Measurements from ENCODE around the gene RSRC2. TPM values are rescaled to one million over a fixed set of nuclear protein-coding genes. Genes with fewer than 3 reads are reported as not detected.

RSRC2 gene
- total RNA-seq, 1 experiment from 2014 or later: 64.9 TPM

GRCh38 chr12:122533856-122534255 is 7.1 kb upstream of the RSRC2 start:
- no peak overlapping the region for H2BK120ac ChIP-seq (ENCODE audit: low read depth, low read length, poor library complexity, severe bottlenecking)
- no peaks in the 10 kb centered on the region for H3K9me3 Mint-ChIP-seq
- H4K20me1 ChIP-seq (ENCODE audit: control insufficient read depth, insufficient read depth, insufficient read length): no peaks in the 10 kb centered on the region
- H3T11ph ChIP-seq (ENCODE audit: low read length): no peak overlapping the region
- H3K4me2 ChIP-seq (ENCODE audit: insufficient read depth, insufficient read length, low read length): no peak overlapping the region
- peaks cover 17 to 58% (median 53%) of the 10 kb centered on the region in 3 experiments; a peak in 6 of 7 replicates for H3K36me3 Mint-ChIP-seq (ENCODE audit: insufficient read depth in 1 of 3, low read depth in 3 of 3)
- no peaks in the 10 kb centered on the region for H3K4me1 ChIP-seq (ENCODE audit: insufficient read depth, low read length)
- no peaks in the 10 kb centered on the region for H3K27me3 ChIP-seq (ENCODE audit: insufficient read depth, low read length)
- no peak overlapping the region for H3K14ac ChIP-seq (ENCODE audit: insufficient read depth, low read length)
- no peak for TF ChIP-seq CTCF (conservative IDR thresholded peaks at IDR 0.05)
- H3K9ac ChIP-seq (ENCODE audit: extremely low read depth, insufficient read length, low read length): no peak overlapping the region
- no peak overlapping the region for H2BK15ac ChIP-seq (ENCODE audit: low read depth, low read length)
- no peak overlapping the region for H4K91ac ChIP-seq (ENCODE audit: insufficient read length, low read depth, low read length)
- no peak overlapping the region for H2BK20ac ChIP-seq (ENCODE audit: low read depth, low read length, poor library complexity, severe bottlenecking)
- H3K56ac ChIP-seq (ENCODE audit: insufficient read length, low read depth, low read length): no peak overlapping the region
- H3K27me3 Mint-ChIP-seq (ENCODE audit: low read depth): no peaks in the 10 kb centered on the region
- H3K79me1 ChIP-seq (ENCODE audit: insufficient read depth, low read depth, low read length, poor library complexity, severe bottlenecking): no peaks in the 10 kb centered on the region
- H3K27ac ChIP-seq (ENCODE audit: insufficient read length, low read depth, low read length): no peak overlapping the region
- H4K8ac ChIP-seq (replicated peaks; ENCODE audit: insufficient read length, low read depth, low read length): no peak overlapping the region
- H3K23me2 ChIP-seq (ENCODE audit: insufficient read length, low read depth, low read length, poor library complexity, severe bottlenecking): no peaks in the 10 kb centered on the region
- H4K5ac ChIP-seq (ENCODE audit: insufficient read length, low read depth, low read length): no peak overlapping the region
- H3K27ac Mint-ChIP-seq: peak overlapping the region in 1 of 3 experiments; percentile 81; a peak in 2 of 7 replicates
- H3K4me3 Mint-ChIP-seq: no peak overlapping the region
- no peaks in the 10 kb centered on the region for H3K9me3 ChIP-seq (ENCODE audit: control insufficient read depth, low read depth, low read length)
- no peak overlapping the region for H3K4ac ChIP-seq (ENCODE audit: low read depth, low read length)
- no peak overlapping the region for H3K23ac ChIP-seq (ENCODE audit: insufficient read length, low read depth, low read length)
- WGBS (ENCODE audit: extremely low coverage, insufficient read length, low lambda C conversion rate): no CpG with 5 or more reads among the region's 2 CpGs
- H3K4me1 Mint-ChIP-seq: no peaks in the 10 kb centered on the region
- no peak overlapping the region for H2BK5ac ChIP-seq (ENCODE audit: insufficient read length, low read length)
- H2BK12ac ChIP-seq (ENCODE audit: insufficient read length, low read depth, low read length): no peak overlapping the region
- DNase-seq: no peak
- peaks cover 1% of the 10 kb centered on the region; the same call in 1 of the 2 replicates for H3K79me2 ChIP-seq (ENCODE audit: insufficient read depth, low read length)
- H3K18ac ChIP-seq (ENCODE audit: insufficient read length, low read depth, low read length): no peak overlapping the region
- no peak overlapping the region for H2AFZ ChIP-seq (ENCODE audit: low read length)
- H2AK5ac ChIP-seq (ENCODE audit: insufficient read length, low read length): no peak overlapping the region
